ENCODE measurements around the gene LSAMP.

GRCh38 chr3:115803661-115804060, 641.6 kb downstream of the LSAMP start:
- TF ChIP-seq CTCF (IDR thresholded peaks at IDR 0.05) (no peak), POLR2AphosphoS5 (IDR thresholded peaks at IDR 0.05) (no peak)

Data from esophagus muscularis mucosa (tissue), 3 donors.